Lower lobe of right lung (tissue), 2 donors: Measurements from ENCODE around the gene BCOR. TPM values are rescaled to one million over a fixed set of nuclear protein-coding genes. Genes with fewer than 3 reads are reported as not detected.

Experiments used
- ATAC-seq, 2 donors: fragments of 200-7000 bp; cut with Tn5 transposase; one replicate each; pipeline ENCODE4 v1.9.1; 2020 to 2022; ENCODE audit warnings: mild to moderate bottlenecking in 2 of 2, moderate library complexity in 2 of 2
- DNase-seq: peaks from one replicate; pipeline ENCODE4 v3.0.0-alpha.2; 2020
- H3K27ac ChIP-seq: fragments of 200-600 bp; one replicate; pipeline ENCODE4 v1.8.0; 2022
- H3K27me3 ChIP-seq: fragments of 200-600 bp; one replicate; pipeline ENCODE4 v1.8.0; 2022; ENCODE audit warnings: low read depth
- H3K36me3 ChIP-seq: fragments of 200-600 bp; one replicate; pipeline ENCODE4 v1.8.0; 2022; ENCODE audit warnings: mild to moderate bottlenecking
- H3K4me1 ChIP-seq: fragments of 200-600 bp; one replicate; pipeline ENCODE4 v1.8.0; 2022
- H3K4me3 ChIP-seq: fragments of 200-600 bp; one replicate; pipeline ENCODE4 v1.8.0; 2022; ENCODE audit warnings: mild to moderate bottlenecking
- H3K9me3 ChIP-seq: fragments of 200-600 bp; one replicate; pipeline ENCODE4 v1.8.0; 2022
- CTCF ChIP-seq: fragments of 200-600 bp; IDR thresholded peaks from one replicate; pipeline ENCODE4 v1.8.0; 2022; ENCODE audit warnings: antibody characterized with exemption, mild to moderate bottlenecking
- intact Hi-C: fragments of 100-400 bp; cut with DNase I; formaldehyde crosslinking; loops from one replicate; pipeline ENCODE4 v1.11.0; 2022
- total RNA-seq: library from RNA; stranded (reverse); fragmentation: NEBNext Ultra II Directional; extraction: Animal tissue kit (Norgen Biotek cat#: 25700); gene quantifications from one replicate; pipeline ENCODE4 v1.2.1, GENCODE V29; 2021
- donor health status: DM: no; HTN: yes; CAD: no; lungs with severe emphysema.

BCOR gene
- total RNA-seq, 1 donor from 2014 or later: 25.7 TPM

GRCh38 chrX:40016749-40017148, 81.0 kb downstream of the BCOR start:
- ATAC-seq (no peak), DNase-seq (no peak)
- Histone ChIP-seq H3K4me1 (peaks cover 7% of the 10 kb centered on the region), H3K27ac (no peak overlapping the region), H3K36me3 (no peaks in the 10 kb centered on the region), H3K9me3 (no peaks in the 10 kb centered on the region), H3K4me3 (no peak overlapping the region), H3K27me3 (no peaks in the 10 kb centered on the region)
- TF ChIP-seq CTCF: no peak
- intact Hi-C loops: no loop called here

- Histone ChIP-seq H3K27me3 (no peaks in the 10 kb centered on the region), H3K36me3 (no peaks in the 10 kb centered on the region), H3K4me3 (no peak overlapping the region), H3K4me1 (peaks cover 7% of the 10 kb centered on the region), H3K9me3 (no peaks in the 10 kb centered on the region), H3K27ac (no peak overlapping the region)
- no peak for ATAC-seq
- DNase-seq: no peak
- TF ChIP-seq CTCF: no peak
- intact Hi-C loops: no loop called here
Measured at GRCh38 chrX:40015693-40016092, 82.1 kb downstream of the BCOR start.

GRCh38 chrX:40013266-40014195, 84.2 kb downstream of the BCOR start:
- Histone ChIP-seq H3K36me3 (no peaks in the 10 kb centered on the region), H3K27ac (peak overlapping the region; percentile 88), H3K4me1 (peaks cover 7% of the 10 kb centered on the region), H3K4me3 (peak overlapping the region; percentile 59), H3K27me3 (no peaks in the 10 kb centered on the region), H3K9me3 (no peaks in the 10 kb centered on the region)
- intact Hi-C loops: no loop called here
- TF ChIP-seq CTCF: no peak
- DNase-seq (peak; percentile 67), ATAC-seq (peak; percentile 61 to 74)

- Histone ChIP-seq H3K4me1 (peaks cover 7% of the 10 kb centered on the region), H3K36me3 (no peaks in the 10 kb centered on the region), H3K27me3 (no peaks in the 10 kb centered on the region), H3K4me3 (peak overlapping the region; percentile 59), H3K27ac (peak overlapping the region; percentile 88), H3K9me3 (no peaks in the 10 kb centered on the region)
- intact Hi-C loops: no loop called here
- no peak for TF ChIP-seq CTCF
- peak; percentile 61 to 66 for ATAC-seq
- peak; percentile 56 for DNase-seq
Measured at GRCh38 chrX:40012868-40013265, 84.9 kb downstream of the BCOR start.

- no peak for DNase-seq
- Histone ChIP-seq H3K36me3 (no peaks in the 10 kb centered on the region), H3K27ac (peak overlapping the region; percentile 88), H3K9me3 (no peaks in the 10 kb centered on the region), H3K4me1 (peaks cover 7% of the 10 kb centered on the region), H3K4me3 (peak overlapping the region; percentile 59), H3K27me3 (no peaks in the 10 kb centered on the region)
- TF ChIP-seq CTCF: no peak
- peak; percentile 1 to 19 for ATAC-seq
- intact Hi-C loops: no loop called here
Measured at GRCh38 chrX:40012039-40012867, 85.5 kb downstream of the BCOR start.
